GOT3 (cell line): ENCODE data around the gene MT1M.
"Not testable (repeated sequence)": the region's sequence is repeated elsewhere in the genome, so short reads cannot be mapped to it uniquely, and the experiment has no call there.

Experiments used
- DNase-seq: peaks from one replicate; lab custom pipeline; 2025; ENCODE audit warnings: mixed read lengths; lab: John Stamatoyannopoulos, UW

Gene MT1M

GRCh38 chr16:56674570-56674969 lies 42.1 kb downstream of the MT1M start:
- DNase-seq: not testable (repeated sequence)

- no peak for DNase-seq
Observed at GRCh38 chr16:56675685-56676210, 43.3 kb downstream of the MT1M start.

GRCh38 chr16:56677474-56677873 lies 45.0 kb downstream of the MT1M start:
- no peak for DNase-seq

GRCh38 chr16:56679078-56679730 lies 46.7 kb downstream of the MT1M start:
- no peak for DNase-seq

GRCh38 chr16:56679818-56680217 lies 47.4 kb downstream of the MT1M start:
- DNase-seq: no peak

GRCh38 chr16:56681939-56682702 lies 49.7 kb downstream of the MT1M start, which contains the start of gene MT1X:
TSS of gene MT1X (plus strand) at chr16:56682470. CDS start at chr16:56682541, 71 bp downstream.
- peak; percentile 76 for DNase-seq

GRCh38 chr16:56682703-56683397 lies 50.4 kb downstream of the MT1M start:
- no peak for DNase-seq
